ENCODE results near the gene IRF9. TPM values are rescaled to one million over a fixed set of nuclear protein-coding genes. Genes with fewer than 3 reads are reported as not detected.

IRF9 gene
- total RNA-seq, 1 experiment from 2014 or later, result 27.6 TPM

GRCh38 chr14:24126939-24127338, 34.1 kb upstream of the IRF9 start:
- H3K4ac ChIP-seq (ENCODE audit: low read depth, low read length), result no peak overlapping the region
- Mint-ChIP-seq H3K27me3 (ENCODE audit: low read depth) (no peaks in the 10 kb centered on the region), H3K4me1 (no peaks in the 10 kb centered on the region), H3K36me3 (ENCODE audit: insufficient read depth in 1 of 3, low read depth in 3 of 3) (peaks cover 3 to 23% (median 19%) of the 10 kb centered on the region in 3 experiments; a peak in 6 of 7 replicates), H3K9me3 (no peaks in the 10 kb centered on the region), H3K4me3 (no peak overlapping the region), H3K27ac (no peak overlapping the region)
- H4K5ac ChIP-seq (ENCODE audit: insufficient read length, low read depth, low read length), result no peak overlapping the region
- no peak overlapping the region for H2BK120ac ChIP-seq (ENCODE audit: low read depth, low read length, poor library complexity, severe bottlenecking)
- H3K9ac ChIP-seq (ENCODE audit: extremely low read depth, insufficient read length, low read length), result no peak overlapping the region
- no peak overlapping the region for H3T11ph ChIP-seq (ENCODE audit: low read length)
- no peaks in the 10 kb centered on the region for H3K27me3 ChIP-seq (ENCODE audit: insufficient read depth, low read length)
- H2BK5ac ChIP-seq (ENCODE audit: insufficient read length, low read length), result no peak overlapping the region
- no peaks in the 10 kb centered on the region for H4K20me1 ChIP-seq (ENCODE audit: control insufficient read depth, insufficient read depth, insufficient read length)
- H3K4me2 ChIP-seq (ENCODE audit: insufficient read depth, insufficient read length, low read length), result no peak overlapping the region
- no peak overlapping the region for H3K23ac ChIP-seq (ENCODE audit: insufficient read length, low read depth, low read length)
- no peaks in the 10 kb centered on the region for H3K79me1 ChIP-seq (ENCODE audit: insufficient read depth, low read depth, low read length, poor library complexity, severe bottlenecking)
- no peak overlapping the region for H4K91ac ChIP-seq (ENCODE audit: insufficient read length, low read depth, low read length)
- no peak overlapping the region for H3K18ac ChIP-seq (ENCODE audit: insufficient read length, low read depth, low read length)
- no peaks in the 10 kb centered on the region for H3K79me2 ChIP-seq (ENCODE audit: insufficient read depth, low read length)
- H2BK20ac ChIP-seq (ENCODE audit: low read depth, low read length, poor library complexity, severe bottlenecking), result no peak overlapping the region
- no peaks in the 10 kb centered on the region for H3K23me2 ChIP-seq (ENCODE audit: insufficient read length, low read depth, low read length, poor library complexity, severe bottlenecking)
- no peak for DNase-seq
- H2AFZ ChIP-seq (ENCODE audit: low read length), result no peak overlapping the region
- H3K9me3 ChIP-seq (ENCODE audit: control insufficient read depth, low read depth, low read length), result no peaks in the 10 kb centered on the region
- H3K14ac ChIP-seq (ENCODE audit: insufficient read depth, low read length), result no peak overlapping the region
- no peak for TF ChIP-seq CTCF (conservative IDR thresholded peaks at IDR 0.05)
- no peak overlapping the region for H3K27ac ChIP-seq (ENCODE audit: insufficient read length, low read depth, low read length)
- H3K4me1 ChIP-seq (ENCODE audit: insufficient read depth, low read length), result no peaks in the 10 kb centered on the region
- H4K8ac ChIP-seq (replicated peaks; ENCODE audit: insufficient read length, low read depth, low read length), result no peak overlapping the region
- H2AK5ac ChIP-seq (ENCODE audit: insufficient read length, low read length), result no peak overlapping the region
- H2BK15ac ChIP-seq (ENCODE audit: low read depth, low read length), result no peak overlapping the region
- H2BK12ac ChIP-seq (ENCODE audit: insufficient read length, low read depth, low read length), result no peak overlapping the region
- no peak overlapping the region for H3K56ac ChIP-seq (ENCODE audit: insufficient read length, low read depth, low read length)

Measured in H9 (cell line).